Breast epithelium (tissue), 3 donors: ENCODE results near the gene RB1.

Experiments
- POLR2A ChIP-seq: fragments of 450-650 bp; IDR thresholded peaks from one replicate; pipeline ENCODE4 v1.6.1; 2016; ENCODE audit warnings: antibody characterized with exemption, mild to moderate bottlenecking, moderate library complexity
- TF ChIP-seq, protein P1 (sequence below), 3 donors: fragments of 450-650 bp; IDR thresholded peaks; one replicate each; pipeline ENCODE4 v1.5.1; 2016 to 2017; ENCODE audit warnings: antibody characterized with exemption in 3 of 3, mild to moderate bottlenecking in 3 of 3, moderate library complexity in 3 of 3

DNA sequence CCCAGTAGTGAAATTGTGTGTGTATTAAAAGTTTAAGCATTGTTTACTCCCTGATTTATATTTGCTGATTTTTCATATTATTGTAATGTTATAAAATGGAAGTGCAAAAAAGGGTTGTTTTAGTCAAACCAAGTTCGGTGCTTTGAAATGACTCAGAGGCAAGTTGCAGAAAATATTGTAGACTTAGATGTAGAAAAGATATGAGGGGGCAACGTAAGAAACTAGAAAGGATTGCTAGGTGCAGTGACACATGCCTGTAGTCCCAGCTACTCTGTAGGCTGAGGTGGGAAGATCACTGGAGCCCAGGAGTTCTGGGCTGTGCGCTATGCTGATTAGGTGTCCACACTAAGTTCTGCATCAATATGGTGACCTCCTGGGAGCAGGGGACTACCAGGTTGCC, 125.5 kb downstream of the RB1 start:
- TF ChIP-seq, protein P1, sequence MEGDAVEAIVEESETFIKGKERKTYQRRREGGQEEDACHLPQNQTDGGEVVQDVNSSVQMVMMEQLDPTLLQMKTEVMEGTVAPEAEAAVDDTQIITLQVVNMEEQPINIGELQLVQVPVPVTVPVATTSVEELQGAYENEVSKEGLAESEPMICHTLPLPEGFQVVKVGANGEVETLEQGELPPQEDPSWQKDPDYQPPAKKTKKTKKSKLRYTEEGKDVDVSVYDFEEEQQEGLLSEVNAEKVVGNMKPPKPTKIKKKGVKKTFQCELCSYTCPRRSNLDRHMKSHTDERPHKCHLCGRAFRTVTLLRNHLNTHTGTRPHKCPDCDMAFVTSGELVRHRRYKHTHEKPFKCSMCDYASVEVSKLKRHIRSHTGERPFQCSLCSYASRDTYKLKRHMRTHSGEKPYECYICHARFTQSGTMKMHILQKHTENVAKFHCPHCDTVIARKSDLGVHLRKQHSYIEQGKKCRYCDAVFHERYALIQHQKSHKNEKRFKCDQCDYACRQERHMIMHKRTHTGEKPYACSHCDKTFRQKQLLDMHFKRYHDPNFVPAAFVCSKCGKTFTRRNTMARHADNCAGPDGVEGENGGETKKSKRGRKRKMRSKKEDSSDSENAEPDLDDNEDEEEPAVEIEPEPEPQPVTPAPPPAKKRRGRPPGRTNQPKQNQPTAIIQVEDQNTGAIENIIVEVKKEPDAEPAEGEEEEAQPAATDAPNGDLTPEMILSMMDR (IDR thresholded peaks at IDR 0.05): no peak
- TF ChIP-seq POLR2A: no peak
